Measurements from ENCODE around the gene NR1H3.

The NR1H3 gene

GRCh38 chr11:47244448-47245350 lies 13.1 kb upstream of the NR1H3 start:
- no peak for DNase-seq

GRCh38 chr11:47245611-47246357 lies 12.0 kb upstream of the NR1H3 start:
- no peak for DNase-seq

GRCh38 chr11:47247502-47247901 lies 10.3 kb upstream of the NR1H3 start:
- no peak for DNase-seq

DNA sequence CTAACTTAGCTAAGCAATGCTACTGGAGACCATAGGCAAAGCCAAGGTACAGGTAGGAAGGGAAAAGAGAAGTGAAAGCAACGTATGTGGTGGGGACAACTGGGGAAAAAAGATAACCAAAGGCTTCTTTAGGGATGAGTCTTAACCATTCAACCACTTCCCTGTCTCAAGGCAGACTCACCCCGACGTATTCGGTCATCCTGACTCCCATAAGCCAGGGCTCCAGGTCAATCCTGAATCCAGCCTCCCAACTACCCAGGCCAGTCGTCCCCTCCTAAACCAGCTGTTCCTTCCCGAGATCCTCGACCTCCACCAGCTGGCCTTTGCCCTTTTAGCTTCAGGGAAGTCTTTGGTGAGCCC lies 9.5 kb upstream of the NR1H3 start:
- no peak for DNase-seq

DNA sequence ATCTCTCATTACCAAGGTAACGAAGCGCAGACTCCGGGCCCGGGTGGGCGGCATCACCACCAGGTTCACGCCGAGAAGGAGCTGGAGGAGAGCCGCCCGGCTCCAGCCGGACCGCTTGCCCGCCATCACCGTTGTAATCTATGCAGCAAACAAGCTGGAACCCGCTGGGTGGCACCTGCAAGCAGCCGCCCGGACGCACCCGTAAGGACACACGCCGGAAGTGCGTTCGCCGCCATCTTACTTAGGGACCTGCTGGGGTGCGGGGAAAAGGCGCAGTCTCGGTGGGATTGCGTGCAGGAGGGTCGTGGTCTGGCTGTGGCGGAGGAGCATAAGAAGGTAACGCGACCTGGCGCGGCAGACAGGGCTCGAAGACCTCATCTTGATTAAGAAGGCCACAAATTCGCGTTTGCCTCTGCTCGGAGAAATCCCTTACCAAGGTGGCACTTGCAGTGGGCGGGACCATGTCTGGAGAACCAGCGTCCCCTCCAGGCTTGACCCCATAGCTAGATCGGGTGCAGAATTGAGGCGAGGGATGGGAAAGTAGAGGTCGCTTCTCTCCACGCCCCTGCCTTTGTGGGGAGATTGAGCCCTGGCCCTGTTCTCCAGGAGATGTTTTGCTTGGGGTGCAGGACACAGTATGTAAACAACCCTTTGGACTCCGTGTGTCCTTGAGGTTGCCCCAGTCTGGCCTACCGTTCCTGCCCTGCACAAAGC lies 9.0 kb upstream of the NR1H3 start, which contains the start of gene ACP2:
Gene ACP2, minus strand, starts transcription at position 151 of the 714 bp plus-strand sequence. Its CDS starts 25 bp downstream, at position 126.
- peak; percentile 65 to 77 (median 70) for DNase-seq

GRCh38 chr11:47249378-47249715 lies 8.4 kb upstream of the NR1H3 start:
- no peak for DNase-seq

DNA sequence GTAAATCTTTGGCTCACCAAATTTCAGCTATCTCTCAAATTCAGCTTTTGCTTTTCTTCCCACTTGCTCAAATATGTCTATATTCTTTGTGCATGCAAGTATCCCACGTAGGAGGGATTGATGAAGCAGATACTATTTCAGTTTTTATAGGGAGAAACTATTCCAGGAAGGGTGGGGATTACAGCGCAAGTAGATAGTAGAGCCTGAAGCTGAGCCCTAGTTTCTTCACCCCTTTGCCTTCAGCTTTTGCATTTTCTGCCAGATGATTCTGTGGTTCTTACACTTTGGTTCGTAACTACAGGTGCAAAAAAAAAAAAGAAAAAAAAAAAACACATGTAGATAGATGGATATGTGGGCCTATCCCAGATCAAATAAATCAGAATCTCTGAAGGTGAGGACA lies 6.0 kb upstream of the NR1H3 start:
- no peak for DNase-seq

DNA sequence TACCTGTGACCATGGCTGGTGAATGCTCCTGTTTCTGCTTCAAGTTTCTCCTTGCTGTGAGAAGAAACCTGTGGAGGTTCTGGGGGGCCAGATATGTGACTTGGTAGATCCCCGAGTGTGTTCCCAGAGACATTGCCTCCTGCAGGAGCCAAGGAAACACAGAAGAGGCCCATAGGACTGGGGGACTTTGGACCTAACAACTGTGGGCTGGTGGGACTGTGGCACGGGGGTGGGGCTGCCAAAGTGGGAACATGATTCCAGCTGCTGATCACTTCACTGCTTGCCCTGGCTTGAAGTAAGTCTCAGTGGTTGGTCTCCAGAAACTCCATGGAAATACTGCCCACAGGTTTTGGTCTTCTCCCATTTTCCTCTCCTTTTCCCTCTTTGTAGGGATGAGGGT lies 4.1 kb upstream of the NR1H3 start:
- no peak for DNase-seq

DNA sequence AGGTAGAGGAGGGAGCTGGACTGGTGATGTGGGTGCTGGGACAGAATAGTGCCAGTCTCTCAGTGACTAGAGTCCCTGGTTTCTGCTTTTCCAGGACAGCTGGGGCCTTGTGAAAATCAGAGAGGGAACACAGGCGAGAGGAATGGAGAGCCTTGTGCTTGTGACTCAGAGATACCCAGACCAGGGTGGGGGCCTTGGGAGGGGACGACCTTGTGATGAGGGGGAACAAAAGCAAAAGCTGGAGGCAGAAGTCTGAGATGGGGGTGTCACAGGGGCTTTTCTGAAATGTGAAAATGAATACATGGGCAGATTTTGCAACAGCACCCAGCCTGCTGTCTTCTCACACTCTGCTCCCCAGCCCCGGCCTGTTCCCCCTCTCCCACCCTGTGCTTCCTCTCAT lies 3.4 kb upstream of the NR1H3 start:
- no peak for DNase-seq

DNA sequence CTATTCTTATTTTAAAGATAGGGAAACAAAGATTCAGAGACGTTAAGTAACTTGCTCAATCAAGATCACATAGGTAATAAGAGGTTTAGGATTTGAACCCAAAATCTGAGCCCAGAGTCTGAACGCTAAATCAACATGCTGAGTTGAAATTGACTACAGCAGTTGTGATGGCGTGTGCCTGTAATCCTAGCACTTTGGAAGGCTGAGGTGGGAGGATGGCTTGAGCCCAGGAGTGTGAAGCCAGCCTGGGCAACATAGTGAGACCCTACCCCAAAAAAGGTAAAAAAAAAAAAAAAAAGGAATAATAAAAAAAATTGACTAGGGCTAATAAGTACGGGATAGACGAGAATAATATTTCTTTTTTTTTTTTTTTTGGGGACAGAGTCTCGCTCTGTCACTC lies 1.4 kb upstream of the NR1H3 start:
- no peak for DNase-seq

GRCh38 chr11:47257177-47257516 lies 649 bp upstream of the NR1H3 start:
- no peak for DNase-seq

- DNase-seq, result no peak
These were observed 614 bp downstream of the NR1H3 start for GRCh38 chr11:47258317-47258902.

GRCh38 chr11:47259232-47259977 lies 1.6 kb downstream of the NR1H3 start:
- DNase-seq, result no peak

- no peak for DNase-seq
These were observed 2.6 kb downstream of the NR1H3 start for GRCh38 chr11:47260366-47260765.

DNA sequence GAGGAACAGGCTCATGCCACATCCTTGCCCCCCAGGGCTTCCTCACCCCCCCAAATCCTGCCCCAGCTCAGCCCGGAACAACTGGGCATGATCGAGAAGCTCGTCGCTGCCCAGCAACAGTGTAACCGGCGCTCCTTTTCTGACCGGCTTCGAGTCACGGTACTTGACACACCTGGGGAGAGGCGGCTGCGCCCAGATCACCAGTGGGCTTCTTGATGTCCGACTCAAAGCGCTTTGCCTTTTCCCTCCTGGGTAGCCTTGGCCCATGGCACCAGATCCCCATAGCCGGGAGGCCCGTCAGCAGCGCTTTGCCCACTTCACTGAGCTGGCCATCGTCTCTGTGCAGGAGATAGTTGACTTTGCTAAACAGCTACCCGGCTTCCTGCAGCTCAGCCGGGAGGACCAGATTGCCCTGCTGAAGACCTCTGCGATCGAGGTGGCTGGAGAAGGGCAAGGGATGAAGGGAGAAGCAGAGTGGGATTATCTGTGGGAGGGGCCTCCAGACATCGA lies 3.5 kb downstream of the NR1H3 start:
- DNase-seq, result no peak

- no peak for DNase-seq
These were observed 6.3 kb downstream of the NR1H3 start for GRCh38 chr11:47264119-47264518.

GRCh38 chr11:47264521-47264920 lies 6.7 kb downstream of the NR1H3 start:
- no peak for DNase-seq

DNA sequence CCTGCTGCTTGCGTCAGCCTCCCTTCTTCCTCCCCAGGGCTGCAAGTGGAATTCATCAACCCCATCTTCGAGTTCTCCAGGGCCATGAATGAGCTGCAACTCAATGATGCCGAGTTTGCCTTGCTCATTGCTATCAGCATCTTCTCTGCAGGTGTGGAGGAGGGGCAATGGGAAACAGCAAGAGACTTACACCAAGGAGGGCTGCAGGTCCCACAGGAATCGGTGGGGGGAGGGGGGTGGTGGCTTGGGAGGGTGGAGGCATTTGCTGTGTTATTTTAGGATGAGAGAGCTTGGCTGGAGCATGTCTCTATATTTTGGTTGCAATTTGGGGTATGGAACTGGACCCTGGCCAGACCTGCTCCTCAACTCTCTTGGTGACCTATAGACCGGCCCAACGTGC lies 10.1 kb downstream of the NR1H3 start:
- DNase-seq, result no peak

GRCh38 chr11:47268448-47269001 lies 10.7 kb downstream of the NR1H3 start:
- DNase-seq, result no peak

DNA sequence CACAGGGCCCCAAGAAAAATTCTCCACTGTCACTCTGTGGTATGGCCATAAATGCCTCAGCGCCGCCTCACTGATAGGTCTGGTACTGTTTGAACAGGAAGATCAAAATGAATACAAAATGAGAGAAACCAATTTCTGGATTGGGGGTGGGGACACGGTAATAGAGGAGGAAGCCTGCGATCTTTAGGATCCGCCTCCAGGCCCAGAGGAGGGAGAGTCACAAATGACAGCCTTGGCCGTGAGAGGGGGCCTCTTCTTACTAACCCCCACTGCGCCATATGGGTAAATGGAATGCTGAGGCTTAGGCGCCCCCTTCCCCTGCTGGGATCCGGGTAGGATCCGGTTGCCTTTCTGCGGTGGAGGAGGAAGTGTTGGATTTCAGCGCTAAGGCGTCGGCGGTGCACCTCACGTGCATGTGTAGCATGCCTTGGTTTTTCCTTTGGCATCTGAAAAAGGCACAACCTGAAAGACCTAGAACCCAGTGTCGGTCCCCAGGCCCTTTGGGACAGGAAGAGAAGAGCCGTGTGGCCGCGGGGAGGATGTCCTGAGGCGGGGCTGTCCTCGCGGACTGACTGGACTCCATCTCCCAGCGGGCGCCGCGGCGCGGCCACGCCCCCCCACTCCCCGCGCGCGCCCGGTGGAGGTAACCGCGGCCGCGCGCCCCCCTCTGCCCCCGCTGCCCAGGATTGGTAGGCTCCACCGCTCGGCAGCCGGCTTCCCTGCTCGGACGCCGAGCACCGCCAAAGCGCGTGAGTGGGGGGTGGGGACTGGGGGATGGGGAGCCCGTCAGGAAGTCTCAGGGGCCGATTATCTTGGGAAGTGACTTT lies 11.4 kb downstream of the NR1H3 start:
- DNase-seq, result peak; percentile 77 to 84 (median 78)

GRCh38 chr11:47269829-47270305 lies 12.1 kb downstream of the NR1H3 start, which contains the start of gene MADD:
Gene MADD (plus strand): TSS chr11:47270133.
- peak; percentile 84 to 94 (median 89) for DNase-seq
